NCI-H2196 treated with DMSO at 0.1 percent for 48 hours (cell line): Measurements from ENCODE around the gene RIC8A.

Experiments used
- DNase-seq: peaks from one replicate; lab custom pipeline; 2025; ENCODE audit not compliant: unreplicated experiment; lab: John Stamatoyannopoulos, UW

The RIC8A gene

DNA sequence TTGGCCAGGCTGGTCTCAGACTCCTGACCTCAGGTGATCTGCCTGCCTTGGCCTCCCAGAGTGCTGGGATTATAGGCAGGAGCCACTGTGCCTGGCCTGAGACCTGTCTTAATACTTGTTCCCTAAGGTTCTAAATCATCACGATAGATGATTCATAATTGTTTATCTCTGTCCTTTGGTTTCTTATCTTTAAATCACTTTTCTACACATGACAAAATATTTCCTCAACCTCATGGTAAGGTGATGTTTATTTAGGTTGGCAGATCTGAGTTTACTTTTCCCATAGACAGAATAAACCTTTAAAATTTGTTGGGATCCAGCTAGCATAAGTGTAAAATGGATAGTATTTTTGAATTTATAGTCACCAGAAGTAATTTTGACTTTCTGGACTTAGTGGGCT is 32.8 kb downstream of the RIC8A start:
- no peak for DNase-seq

DNA sequence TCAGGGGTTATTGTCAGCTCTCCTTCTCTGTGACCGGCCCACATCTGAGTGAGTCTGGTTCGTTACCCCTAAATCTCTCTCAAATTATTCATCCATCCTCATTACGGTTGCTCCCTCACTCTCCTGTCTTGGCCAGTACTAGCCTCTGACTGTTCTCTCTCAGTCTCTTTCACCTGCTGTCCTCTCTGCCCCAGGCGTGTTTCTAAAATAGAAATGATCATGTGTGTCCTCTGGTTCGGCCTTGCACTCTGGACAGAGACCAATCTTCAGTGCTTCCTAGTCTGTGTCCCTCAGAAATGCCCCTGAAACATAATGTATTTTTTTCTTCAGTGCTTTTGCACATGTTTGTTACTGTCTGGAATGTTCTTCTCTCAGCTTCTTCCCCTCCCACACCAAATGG is 34.1 kb downstream of the RIC8A start:
- DNase-seq = no peak

GRCh38 chr11:244376-244775 is 36.9 kb downstream of the RIC8A start:
- DNase-seq = no peak

- no peak for DNase-seq
Measured at GRCh38 chr11:249062-249461, 41.6 kb downstream of the RIC8A start.

- DNase-seq = no peak
Measured at GRCh38 chr11:250274-250673, 42.8 kb downstream of the RIC8A start.

DNA sequence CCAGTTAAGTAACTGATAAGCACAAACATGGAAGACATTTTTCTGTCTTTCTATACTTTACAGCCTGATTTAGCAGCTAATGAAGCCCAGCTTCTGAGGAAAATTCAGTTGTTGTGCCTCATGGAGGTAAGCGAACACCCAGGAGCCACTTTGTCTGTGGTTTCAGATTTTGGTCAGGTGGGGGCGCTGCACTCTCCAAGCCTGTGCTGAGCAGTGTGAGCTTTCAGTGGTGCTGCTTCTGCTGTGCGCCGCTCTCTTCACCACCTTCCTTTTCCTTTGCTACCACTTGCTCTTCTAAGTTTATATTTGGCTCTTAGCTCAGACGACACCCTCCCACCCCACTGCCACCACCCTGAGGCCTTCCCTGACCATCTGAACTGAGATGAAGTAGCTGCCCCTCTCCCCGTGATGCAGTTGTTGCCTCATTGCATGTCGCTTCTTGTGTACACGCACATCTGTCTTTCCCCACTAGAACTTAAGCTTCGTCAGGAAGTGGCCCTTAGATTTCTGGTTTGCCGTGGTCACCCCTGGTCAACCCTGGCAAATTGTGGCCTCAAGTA is 43.3 kb downstream of the RIC8A start:
- peak; percentile 36 for DNase-seq

DNA sequence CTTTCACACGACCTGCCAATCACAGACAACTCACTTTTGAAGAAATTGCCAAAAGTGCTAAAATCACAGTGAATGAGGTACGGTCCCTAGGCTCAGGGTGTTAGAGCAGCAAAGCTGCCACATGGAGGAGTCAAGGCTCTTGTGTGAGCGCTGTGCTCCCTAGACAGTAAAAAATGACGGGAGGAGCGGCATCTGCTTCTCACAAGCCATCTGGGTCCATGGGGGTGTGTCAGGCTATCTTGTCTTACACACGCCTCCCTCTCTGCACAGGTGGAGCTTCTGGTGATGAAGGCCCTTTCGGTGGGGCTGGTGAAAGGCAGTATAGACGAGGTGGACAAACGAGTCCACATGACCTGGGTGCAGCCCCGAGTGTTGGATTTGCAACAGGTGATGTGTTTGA is 44.0 kb downstream of the RIC8A start:
- no peak for DNase-seq

- no peak for DNase-seq
Measured at GRCh38 chr11:252666-253065, 45.2 kb downstream of the RIC8A start.

DNA sequence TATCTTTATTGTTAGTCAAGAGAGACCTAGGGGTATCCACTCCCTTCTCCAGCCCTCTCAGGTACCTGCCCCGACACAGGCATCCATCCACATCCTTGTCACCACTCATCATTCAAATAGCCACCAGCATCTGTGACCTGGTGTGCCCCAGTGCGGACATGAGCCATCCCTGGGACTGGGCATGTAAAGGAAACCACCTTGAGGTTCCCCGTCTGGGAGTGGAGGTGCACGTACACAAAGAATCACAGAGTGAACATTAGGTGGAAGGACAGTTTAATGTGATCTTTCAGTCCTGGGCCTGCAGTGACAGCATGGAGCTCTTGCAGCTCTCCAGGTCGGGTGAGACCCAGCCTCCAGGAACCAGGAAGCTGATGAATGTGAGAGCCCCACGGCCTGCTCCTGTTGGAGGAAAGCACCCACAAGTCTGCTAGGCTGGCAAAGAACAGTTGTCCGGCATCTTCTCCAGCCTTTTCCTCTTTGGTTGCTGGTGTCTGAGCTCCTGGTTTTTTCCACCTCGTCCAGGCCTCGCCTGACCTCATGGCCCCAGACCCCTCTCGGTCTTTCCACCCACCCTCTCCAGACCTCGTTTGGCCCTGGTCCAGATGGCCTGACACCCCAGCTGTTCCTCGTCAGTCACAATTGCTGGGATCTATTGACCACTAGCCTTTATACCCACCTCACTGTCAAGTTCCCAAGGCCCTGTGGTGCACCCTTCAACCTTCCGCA is 45.8 kb downstream of the RIC8A start:
- DNase-seq = no peak

DNA sequence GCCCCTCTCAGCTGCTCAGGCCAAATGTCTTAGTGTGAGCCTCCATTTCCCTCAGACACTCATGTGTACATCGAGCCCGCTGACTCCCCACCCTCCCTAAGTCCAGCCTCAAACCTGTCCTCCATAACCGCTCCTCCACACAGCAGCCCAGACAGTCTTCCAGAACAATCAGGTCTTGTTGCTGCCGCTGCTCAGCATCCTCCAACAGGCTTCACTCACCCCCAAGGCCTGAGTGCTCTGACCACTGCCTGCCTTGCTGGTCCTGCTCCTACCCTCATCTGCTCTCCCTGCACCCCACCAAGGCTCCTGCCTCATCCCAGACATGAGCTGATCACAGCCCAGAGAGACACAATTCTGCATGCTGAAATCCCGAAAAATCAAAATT is 46.4 kb downstream of the RIC8A start:
- no peak for DNase-seq

DNA sequence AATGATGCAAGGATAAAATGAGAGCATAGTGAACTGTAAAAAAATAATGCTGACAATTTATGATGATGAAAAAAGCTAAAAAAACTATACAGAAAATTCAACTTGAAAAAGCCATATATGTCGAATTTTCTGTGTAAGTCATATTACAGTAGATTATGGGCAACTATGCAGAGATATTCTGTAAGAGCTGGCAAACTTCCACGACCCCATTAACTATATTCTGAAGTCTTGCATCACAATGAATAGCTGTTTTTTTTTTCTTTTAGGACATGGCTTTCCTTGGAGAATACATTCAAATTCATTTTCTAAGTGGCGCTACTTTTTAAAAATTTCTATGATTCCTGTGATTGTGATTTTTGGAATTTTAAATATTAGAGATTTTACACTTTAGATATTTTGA is 47.7 kb downstream of the RIC8A start:
- no peak for DNase-seq

GRCh38 chr11:255816-256215 is 48.3 kb downstream of the RIC8A start:
- DNase-seq = no peak

DNA sequence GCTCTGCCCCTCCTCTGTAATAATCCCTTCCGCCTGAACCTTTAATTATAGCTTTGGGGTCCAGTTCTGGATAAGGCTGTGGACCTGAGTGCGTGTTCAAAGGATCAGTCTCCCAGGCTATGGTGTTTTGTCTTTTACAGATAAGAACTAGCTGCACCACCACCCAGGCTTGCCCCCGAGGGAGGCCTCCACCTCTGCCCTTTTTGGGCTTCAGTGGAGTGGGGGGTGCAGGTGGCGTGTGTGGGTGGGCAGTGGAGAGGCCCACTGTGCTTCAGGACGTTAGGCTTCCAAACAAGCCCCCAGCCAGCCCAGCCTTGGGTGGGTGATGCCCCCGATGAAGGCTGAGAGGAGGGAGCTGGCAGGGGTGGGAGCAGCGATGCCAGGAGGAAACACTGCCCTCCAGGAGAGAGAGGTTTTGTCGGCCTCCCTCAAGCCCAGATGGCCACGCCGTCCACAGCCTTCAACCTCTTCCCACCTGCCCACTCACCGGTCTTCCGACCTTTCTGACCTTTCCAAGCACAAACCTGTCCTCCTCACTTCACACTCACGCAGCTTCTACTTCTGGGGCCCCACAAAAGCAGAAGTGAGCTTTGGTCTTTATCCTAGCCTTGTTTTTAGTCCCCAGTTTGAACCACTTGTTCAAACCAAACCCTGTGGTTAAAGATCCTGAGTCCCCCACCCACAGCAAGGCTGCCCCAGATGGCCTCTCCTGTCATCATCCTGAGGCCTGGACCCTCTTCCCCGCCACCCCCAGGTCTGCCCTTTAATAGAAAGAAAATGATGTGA is 49.6 kb downstream of the RIC8A start:
- no peak for DNase-seq

- no peak for DNase-seq
Measured at GRCh38 chr11:257766-258493, 50.4 kb downstream of the RIC8A start.

GRCh38 chr11:259413-259812 is 51.9 kb downstream of the RIC8A start:
- no peak for DNase-seq

- no peak for DNase-seq
Measured at GRCh38 chr11:261624-262023, 54.1 kb downstream of the RIC8A start.
